ENCODE results near the gene SEMA3F.

GRCh38 chr3:50215529-50215928, 60.4 kb downstream of the SEMA3F start:
- TF ChIP-seq CTCF (IDR thresholded peaks at IDR 0.05) (no peak), POLR2A (IDR thresholded peaks at IDR 0.05) (no peak)
